NCI-H128 (cell line): ENCODE measurements around the gene TMPRSS11A.

Experiments
- DNase-seq: peaks from one replicate; lab custom pipeline; 2025; ENCODE audit not compliant: unreplicated experiment; lab: John Stamatoyannopoulos, UW

The TMPRSS11A gene

DNA sequence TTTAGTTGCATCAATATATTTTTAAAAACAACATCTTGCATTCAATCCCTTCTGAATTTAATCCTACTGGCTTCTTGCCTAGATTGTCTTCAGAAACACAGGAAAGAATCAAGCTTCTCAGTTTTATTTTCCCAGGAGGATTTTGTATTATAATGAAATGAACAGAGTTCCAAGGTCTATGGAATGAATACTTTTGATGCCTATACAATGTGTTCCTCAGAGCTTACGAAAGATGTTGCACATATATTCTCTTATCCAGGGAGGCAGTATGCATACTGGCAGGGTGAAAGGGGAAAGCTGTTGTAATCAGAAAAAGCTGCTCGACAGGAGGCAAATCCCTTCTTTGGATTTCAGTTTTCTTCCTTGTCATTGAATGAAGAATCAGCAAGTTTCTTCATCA, 88.3 kb downstream of the TMPRSS11A start:
- no peak for DNase-seq

DNA sequence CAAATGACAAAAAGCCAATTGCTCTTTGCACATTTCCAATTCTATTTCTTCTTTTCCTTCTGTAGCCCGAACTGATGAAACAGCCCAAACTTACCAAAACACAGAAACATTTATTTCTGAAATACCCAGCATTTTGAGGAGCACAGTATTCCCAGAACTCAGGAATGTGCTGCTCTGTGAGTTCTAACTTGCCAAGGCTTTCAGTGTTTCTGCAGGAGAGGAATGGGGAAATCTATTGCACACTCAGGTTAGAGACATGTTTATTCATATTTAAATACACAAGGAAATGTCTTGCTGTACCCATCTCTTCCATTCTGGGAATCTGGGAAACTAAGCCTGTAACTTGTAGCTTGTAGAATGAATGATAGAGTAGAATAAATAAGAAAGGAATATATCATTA, 90.2 kb downstream of the TMPRSS11A start:
- DNase-seq, result no peak

DNA sequence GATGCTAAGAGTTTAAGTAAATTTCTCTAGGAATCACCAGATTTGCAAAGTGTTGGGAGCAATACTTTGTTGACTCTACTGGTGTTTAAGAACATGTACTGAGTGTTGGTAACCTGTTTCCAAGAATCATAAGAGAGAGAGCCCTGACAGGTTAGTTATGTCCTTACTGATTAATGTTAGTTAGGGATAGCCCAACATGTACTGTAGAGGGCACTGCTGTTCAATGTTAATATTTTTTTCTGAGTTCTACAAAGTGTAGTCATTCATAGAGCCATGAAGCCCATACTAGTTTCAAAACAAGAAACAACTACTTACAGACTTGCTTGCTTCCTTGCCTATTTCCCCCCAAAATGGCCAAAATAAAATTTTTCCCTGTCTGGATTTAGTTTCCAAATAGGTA, 91.4 kb downstream of the TMPRSS11A start:
- no peak for DNase-seq

DNA sequence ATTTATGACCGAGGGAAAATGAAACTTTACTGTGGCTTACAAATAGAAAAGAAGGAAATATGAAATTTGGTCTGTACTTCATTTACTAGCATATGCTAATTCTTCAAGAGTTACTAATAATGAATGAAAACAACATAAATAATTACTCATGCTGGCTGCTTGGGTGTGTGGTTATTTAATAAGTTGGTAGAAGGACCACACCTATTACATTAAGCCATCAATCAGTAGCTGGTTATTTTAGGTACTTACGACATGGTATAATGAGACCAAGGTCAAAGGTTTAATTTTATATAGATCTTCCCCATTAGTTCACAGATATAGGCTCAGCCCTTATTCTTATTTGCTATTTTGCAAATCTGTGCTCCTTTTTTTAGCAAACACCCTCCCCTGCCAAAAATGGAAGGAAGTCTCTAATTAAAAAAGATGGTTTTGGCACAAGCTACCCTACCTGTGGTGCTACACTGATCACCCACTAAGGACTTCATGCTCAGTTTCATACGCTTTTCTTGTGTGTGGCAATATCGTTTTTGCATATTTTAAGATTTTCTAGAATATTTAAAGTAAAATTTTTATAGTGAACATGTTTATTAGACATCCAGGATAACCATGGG, 93.6 kb downstream of the TMPRSS11A start:
- DNase-seq, result no peak

DNA sequence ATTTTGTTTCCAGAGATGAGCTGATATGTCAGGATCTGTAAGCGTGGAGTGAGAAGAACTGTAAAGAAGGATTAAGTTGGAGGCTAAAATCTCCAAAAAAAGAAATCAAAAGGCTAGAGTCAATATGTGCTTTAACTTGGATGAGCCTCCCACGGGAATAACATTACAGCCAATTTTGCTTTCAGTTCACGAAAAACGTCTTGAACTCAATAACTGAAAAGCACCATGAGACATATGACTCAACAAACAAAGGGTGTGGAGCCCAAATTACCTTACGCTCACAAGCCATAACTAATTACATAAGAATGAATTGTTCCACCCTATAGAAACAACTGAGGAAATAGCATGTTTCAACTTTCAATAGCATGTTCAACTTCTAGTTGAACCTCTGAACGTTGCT, 101.8 kb downstream of the TMPRSS11A start:
- no peak for DNase-seq
